ENCODE measurements around the gene VMAC.

- no peak for TF ChIP-seq TARDBP (IDR thresholded peaks at IDR 0.05)
- no peak for TF ChIP-seq ARNT (IDR thresholded peaks at IDR 0.05)
- TF ChIP-seq SUZ12 (IDR thresholded peaks at IDR 0.05): no peak
- TF ChIP-seq ZNF384 (IDR thresholded peaks at IDR 0.05): no peak
These were observed 54.8 kb downstream of the VMAC start for GRCh38 chr19:5959260-5960004.
